Islet precursor cell (in vitro differentiated cells): ENCODE measurements around the gene PARD6B.
A peak's percentile ranks its signal among the peaks of the same experiment; 100 is the strongest.

Source experiments
- DNase-seq: peaks from one replicate; pipeline ENCODE4 v3.0.0-alpha.2; 2018

Gene PARD6B

DNA sequence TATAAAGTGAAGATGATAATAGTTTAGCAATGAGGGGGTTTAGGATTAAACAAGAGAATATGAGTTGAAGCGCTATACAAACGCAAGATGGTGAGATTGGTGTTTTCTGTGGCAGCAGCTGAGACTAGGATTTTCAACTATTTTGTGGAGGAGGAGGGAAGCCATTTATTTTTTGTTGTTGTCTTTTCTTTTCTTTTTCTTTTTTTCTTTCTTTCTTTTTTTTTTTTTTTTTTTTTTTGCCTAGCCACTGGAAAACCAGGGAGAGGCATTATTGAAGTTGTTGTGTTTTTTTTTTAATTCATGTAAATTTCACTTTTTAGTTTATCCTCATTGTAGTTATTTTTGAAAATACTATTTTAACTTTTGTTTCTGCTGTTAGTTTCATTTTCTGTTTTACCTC, 15.9 kb downstream of the PARD6B start:
- DNase-seq: no peak

DNA sequence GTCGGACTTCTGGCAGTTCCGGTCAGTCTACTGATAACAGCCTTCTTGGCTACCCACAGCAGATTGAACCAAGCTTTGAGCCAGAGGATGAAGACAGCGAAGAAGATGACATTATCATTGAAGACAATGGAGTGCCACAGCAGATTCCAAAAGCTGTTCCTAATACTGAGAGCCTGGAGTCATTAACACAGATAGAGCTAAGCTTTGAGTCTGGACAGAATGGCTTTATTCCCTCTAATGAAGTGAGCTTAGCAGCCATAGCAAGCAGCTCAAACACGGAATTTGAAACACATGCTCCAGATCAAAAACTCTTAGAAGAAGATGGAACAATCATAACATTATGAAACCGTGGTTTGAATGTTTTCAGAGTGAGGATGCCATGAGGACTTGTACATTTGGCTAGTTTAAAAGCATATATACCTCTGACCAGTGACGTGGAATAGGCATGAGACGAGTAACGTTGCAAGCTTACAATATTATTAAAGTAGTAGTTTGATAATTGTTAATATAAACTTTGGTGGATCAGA, 18.8 kb downstream of the PARD6B start:
- no peak for DNase-seq

DNA sequence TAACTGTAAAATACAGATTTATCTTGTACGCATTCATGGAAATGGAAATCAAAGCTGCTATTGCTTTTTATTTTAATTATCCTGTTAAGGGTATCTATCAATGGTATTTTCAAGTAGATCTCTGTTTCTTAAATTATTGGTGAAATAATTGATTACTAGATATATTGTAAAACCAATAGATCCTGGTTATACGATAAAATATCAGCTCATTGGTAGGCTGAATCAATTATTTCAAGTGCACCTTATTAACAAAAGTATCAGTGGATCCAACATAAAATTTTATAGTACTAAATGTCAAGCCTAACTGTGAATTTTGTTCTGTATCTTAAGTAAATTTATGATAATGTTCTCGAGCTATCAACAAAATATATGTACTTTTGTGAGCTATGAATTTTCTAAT, 21.8 kb downstream of the PARD6B start:
- no peak for DNase-seq

DNA sequence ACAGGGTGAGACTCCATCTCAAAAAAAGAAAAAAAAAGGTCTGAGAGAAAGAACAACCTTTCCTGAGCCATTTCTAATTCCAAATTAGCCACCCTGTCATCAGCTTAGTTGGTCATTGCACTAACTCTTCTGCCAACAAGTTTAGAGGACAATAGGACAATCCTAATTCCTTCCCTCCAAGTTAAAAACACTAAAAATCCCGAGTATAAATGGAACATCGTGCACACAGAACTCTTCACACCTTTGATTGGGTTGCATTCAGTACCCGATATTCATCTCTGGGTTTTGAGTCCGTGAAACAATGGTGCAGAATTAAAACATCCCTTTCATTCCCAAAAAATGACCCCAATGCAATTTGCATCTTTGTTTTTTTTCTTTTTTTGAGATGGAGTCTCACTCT, 23.0 kb downstream of the PARD6B start:
- no peak for DNase-seq

DNA sequence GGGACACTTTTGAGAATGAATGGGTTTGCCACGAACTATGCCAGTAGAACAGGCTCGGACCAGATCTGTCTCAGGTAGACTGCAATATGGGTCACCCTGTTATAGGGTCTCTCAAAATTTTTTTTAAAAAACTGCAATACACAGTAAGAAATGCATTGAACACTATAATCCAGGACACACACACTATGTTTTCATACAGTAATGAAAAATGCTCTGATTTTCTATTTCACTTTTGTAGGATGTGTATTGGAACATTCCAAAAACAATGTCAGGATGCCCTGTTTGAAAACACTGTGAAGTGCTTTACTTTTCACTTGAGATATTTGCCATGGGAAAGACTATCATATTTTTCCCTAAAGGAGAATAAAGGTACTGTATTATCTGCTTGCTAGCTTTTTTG, 25.1 kb downstream of the PARD6B start:
- DNase-seq: no peak

DNA sequence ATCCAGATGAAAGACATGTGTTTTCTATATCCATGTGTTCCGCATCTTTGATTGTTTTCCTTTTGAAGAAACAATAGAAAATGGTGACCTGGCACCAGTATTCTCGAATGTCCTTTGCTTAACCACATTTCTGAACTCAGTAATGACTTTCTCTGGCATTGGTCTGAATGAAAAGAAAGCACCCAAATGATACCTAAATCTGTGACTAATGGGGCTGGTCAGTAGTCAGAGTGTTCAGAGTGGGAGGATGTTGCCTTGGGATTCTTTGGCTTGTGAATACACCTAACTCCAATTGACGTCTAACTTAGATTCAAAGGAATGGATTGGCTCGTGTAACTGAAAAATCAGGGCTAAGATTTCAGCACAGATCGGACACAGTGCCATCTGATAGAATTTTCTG, 27.1 kb downstream of the PARD6B start:
- peak; percentile 12 for DNase-seq

DNA sequence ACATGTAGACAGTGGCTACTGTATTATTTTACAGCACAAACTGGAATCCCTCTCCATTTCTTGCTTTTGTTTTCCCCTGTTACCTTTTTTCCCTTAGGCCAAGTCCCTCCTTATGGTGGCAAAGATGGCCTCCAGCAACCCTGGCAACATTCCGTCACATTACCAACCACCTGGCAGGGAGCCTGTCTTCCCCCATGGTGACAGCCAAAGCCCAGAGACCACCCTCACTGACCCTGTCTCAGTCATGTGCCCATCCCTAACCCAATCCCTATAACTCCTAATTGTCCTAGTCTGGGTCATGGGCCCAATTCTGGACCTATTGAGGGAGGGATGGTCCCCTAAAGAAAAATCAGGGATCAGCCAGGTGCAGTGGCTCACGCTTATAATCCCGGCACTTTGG, 27.6 kb downstream of the PARD6B start:
- peak; percentile 36 for DNase-seq

DNA sequence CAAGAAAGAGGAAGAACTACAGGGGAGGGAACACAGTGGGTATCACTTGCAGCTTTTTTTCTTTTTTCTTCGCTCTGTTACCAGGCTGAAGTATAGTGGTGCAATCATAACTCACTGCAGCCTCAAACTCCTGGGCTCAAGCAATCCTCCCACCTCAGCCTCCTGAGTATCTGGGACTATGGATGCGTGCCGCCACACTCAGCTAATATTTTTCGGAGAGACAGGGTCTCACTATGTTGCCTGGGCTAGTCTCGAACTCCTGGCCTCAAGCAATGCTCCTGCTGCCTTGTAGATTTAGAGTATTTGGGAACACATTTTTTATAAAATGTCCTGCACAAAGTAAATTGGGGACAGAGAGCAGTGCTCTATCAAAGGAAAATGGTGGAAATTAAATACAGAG, 28.3 kb downstream of the PARD6B start:
- peak; percentile 24 for DNase-seq

DNA sequence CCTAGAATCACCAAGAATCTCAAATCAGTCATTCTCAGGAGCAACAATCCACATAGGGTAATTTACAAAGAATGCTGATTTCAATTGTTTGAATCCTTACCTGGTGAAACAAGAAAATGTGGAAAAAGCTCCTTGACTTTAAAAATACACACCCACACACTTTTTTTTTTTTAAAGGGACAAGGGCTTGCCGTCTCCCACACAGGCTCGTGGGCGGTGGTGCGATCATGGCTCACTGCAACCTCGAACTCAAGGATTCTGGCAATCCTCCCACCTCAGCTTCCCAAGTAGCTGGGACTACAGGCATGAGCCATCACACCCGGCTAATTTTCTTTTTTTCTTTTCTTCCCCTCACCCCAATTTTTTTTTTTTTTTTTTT, 30.7 kb downstream of the PARD6B start:
- DNase-seq: no peak

DNA sequence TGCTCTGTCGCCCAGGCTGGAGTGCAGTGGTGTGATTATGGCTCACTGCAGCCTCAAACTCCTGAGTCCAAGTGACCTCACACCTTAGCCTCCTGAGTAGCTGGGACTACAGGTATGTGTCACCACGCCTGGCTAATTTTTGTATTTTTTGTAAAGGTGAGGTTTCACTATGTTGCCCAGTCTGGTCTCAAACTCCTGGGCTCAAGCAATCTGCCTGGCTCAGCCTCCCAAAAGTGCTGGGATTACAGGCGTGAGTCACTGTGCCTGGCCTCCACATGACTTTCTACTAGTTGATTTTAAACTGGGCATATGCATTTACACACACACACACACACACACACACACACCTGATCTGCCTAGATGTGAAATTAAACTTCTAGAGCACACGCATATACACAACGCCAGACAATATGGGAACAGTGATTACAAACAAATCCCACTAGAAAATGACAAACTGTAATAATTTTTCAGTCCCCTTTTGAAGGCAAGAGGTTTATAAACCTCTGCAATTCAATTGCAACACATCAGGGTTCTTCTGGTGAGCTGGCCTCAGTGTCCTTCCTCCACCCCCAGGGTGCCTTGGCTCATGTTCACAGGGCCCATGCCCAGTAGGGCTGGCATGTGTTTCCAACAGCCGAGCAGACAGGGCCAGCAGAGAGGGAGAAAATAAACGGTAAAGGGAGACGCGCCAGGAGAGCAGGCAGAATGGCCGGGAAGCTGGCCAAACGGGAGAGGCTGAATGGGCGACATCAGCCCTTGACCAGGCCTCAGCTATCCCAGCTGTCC, 31.2 kb downstream of the PARD6B start:
- DNase-seq: peak; percentile 74

DNA sequence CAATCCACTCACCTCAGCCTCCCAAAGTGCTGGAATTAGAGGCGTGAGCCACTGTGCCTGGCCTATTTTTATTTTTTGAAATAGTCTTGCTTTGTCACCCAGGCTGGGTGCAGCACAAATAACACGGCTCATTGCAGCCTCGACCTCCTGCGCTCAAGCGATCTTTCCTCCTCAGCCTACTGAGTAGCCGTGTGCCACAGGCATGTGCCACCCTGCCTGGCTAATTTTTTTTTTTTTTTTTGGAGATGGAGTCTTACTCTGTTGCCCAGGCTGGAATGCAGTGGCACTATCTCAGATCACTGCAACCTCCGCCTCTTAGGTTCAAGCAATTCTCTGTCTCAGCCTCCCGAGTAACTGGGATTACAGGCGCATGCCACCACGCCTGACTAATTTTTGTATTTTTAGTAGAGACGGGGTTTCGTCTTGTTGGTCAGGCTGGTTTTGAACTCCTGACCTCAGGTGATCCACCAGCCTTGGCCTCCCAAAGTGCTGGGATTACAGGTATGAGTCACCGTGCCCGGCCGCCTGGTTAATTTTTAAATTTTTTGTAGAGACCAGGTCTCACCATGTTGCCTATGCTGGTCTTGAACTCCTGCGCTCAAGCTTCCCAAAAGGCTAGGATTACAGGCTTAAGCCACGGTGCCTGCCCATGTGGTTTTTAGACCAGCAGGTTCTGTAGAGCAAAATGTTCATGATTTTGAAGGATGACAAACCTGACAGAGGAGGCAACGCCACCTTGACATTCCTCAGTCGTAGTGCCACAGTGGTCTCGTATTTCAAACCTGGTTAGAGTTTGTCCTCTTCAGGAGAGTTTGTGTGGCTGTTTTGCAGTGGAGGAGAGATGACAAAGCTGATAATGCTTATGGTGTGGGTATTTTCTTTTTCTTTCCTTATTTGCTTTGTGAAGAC, 32.4 kb downstream of the PARD6B start:
- DNase-seq: peak; percentile 58

DNA sequence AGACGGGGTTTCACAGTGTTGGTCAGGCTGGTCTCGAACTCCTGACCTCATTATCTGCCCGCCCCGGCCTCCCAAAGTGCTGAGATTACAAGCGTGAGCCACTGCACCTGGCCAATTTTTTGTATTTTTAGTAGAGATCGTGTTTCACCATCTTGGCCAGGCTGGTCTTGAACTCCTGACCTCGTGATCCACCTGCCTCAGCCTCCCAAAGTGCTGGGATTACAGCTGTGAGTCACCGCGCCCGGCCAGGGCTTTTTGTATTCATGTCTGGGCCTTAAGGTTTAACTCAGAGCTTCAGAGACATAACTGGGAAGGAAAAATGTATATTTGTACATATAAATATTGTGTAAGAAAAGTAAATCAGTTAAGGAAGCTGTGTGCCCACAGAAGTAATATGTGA, 33.9 kb downstream of the PARD6B start:
- peak; percentile 27 for DNase-seq

DNA sequence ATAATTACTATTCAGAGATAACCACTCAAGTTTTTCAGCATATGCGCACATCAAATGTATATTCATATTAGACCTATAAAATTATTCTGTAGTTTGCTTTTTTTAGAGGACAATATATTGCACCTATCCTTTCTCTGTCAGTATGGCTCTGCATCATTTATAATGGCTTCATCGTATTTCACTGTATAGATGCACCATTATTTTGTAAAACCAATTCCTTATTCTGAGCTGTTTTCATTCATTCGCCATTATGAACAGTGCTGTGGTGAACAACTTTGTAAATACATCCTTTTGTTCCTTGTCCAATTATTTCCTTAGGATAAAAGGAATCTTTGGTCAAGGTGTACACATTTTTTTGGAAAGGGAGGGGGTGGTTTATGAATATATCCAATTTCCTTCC, 34.3 kb downstream of the PARD6B start:
- DNase-seq: no peak

DNA sequence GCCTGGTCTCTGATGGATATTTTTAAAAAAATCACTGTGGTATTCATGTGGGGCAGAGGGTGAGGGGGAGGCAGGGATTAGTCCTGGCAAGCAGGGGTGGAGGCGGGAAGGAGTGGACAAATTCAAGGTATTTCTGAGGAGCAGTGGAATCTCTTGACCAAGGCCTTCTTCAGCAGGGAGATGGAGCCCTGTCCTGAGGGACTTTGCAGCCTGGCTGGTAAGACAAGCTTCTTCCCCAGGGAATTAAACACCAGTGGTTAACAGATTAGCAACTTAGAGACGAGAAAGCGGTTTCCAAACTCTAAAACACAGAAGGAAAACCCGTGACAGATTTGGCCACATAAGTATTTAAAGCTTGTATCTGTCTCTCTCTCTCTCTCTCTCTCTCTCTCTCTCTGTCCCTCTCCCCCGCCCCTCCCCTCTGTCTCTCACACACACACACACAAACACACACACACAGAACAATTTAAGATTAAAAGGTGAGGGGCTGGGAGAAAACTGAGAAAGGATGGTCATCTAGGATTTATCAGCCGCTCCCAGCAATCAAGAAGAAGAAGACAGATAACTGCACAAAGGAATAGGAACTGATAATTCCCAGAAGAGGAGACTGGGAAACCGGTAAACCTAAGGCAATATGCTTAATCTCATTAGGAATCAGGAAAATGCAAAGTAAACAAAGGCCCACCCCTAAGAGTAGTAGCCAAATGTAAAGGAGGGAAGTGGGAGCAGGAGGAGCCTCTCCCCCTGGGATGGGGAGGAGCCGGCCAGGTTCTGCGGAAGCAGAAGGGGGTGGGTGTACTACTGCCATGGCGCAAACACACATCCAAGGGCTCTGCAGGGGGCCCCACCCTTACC, 35.8 kb downstream of the PARD6B start:
- peak; percentile 57 for DNase-seq

DNA sequence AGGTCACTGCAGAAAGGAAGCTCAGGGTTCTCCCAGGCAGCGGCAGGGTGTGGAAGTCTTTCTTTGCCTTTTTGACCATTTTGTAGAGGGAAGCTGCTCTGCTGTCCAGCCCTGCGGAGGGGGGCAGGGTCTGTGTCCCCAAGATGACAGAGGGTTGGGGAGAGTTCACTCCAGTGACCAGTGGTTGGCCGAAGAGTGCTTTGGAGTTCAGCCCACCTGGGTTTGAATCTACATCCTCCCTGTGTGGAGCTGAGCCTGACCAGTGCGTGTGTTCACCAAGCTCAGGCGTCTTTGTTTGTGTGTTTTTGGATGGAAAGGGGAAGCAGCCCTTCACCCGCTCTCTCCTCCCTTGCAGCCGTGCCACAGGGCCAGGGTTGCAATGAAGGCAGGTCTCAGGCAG, 37.6 kb downstream of the PARD6B start:
- peak; percentile 35 for DNase-seq

DNA sequence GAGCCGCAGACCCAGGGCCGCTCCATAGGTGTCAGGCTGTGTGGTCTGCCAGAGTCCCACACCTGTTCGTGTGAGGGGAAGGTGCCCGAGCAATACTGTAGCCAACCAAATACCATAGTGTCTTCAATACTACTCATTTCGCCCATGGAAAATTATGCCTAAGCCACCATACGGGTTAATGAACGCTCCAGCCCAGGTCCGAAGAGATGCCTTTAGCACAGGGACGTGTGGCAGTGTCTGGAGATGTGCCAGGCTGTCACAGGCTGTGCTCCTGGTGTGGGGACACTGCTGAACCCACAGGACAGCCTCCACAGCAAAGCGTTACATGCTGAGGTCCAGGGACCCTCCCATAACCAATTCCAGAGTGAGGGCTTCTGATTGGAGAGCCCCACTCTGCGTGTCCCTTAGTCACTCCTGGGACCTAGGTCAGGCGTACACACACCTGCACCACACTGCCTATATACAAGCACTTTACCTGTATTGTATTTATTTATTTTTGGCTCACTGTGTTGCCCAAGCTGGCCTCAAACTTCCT, 38.2 kb downstream of the PARD6B start:
- DNase-seq: peak; percentile 22

DNA sequence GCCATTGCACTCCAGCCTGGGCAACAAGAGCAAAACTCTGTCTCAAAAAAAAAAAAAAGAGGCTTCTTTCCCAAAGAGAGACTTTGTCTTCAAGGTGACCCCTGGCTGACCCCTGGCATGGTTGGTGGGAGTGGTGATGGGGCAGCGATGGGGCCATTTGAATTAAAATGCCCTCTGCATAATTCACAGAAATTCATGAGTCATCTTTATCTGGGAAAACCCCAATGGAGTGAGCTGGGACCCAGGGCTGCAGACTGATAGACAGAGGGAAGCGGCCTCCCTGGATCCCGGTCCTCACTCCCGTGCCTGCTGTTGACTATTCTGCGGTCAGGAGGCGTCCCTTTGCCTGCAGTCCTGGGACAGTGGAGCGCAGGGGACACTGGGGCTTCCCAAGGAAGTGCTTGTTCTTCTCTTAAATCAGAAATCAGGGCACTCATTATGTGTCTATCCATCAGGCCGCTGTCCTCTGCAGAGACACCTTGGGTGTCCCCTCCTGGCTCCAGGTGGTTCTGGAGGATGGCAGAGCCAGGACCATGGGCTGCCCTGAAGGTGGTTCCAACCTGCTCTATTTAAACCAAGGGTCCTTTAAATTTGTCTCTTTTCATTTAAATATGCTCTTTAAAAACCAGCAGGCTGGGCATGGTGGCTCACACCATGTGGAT, 40.2 kb downstream of the PARD6B start:
- DNase-seq: peak; percentile 34

DNA sequence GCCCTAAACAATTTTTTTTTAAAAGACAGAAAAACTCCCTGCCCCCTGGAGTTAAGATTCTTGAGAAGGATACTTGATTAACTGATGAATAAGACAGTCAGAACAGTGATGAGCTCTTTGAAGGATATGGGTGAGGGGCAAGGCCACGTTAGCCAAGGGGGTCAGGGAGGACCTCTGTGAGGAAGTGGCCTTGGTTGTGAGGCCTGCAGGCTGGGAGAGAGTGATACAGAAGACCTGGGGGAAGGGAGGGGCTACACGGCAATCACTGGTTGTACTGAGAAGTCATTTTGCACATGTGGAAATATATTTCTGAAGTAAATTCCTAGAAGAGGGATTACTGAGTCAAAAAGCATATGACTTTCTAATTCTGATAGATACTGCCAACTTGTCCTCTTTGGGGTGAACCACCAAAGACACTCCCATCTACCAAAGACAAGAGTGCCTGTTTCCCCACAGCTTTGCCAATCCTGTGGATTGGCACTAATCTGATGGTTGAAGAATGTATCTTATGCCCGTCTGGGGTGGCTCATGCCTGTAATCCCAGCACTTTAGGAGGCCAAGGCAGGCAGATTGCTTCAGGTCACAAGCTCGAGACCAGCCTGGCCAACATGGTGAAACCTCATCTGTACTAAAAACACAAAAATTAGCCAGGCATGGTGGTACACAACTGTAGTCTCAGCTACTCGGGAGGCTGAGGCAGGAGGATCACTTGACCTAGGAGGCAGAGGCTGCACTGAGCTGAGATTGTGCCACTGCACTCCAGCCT, 41.2 kb downstream of the PARD6B start:
- peak; percentile 28 for DNase-seq

DNA sequence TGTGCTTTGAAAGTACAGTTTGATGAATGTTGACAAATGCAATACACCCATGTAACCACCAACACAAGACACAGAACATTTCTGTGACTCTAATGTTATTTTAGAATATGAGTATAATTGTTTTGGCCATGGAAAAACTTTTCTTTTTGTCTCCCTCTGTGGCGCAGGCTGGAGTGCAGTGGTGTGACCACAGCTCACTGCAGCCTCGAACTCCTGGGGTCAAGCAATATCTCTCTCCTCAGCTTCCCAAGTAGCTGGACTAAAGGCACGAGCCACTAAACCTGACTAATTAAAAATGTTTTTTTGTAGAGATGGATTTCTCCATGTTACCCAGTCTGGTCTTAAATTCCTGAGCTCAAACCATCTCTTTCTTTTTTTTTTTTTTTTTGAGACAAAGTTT, 43.1 kb downstream of the PARD6B start:
- DNase-seq: peak; percentile 9

DNA sequence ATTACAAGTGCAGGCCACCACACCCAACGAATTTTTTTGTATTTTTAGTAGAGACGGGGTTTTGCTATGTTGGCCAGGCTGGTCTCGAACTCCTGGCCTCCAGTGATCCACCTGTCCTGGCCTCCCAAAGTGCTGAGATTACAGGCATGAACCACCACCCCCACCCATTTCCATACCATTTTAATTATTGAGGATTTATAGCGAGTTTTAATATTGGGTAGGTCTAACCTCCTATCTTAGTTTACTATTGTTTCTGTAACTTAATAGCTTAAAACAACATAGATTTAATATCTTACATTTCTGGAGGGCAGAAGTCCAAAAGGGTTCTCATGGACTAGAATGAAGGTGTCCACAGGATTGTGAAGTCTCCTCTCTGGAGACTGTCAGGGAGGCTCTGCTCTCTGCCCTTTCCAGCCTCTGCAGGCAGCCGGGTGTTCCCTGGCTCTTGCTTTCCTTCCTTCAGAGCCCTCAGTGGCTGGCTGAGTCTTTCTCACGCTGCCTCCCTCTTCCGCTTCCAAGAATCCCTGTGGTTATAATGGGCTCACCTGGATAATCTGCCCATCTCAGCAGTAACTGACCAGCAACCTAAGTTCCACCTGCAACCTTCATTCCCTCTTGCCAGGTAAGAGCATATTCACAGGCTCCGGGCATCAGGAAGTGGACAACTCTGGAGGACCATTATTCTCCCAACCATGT, 44.9 kb downstream of the PARD6B start:
- DNase-seq: peak; percentile 52

DNA sequence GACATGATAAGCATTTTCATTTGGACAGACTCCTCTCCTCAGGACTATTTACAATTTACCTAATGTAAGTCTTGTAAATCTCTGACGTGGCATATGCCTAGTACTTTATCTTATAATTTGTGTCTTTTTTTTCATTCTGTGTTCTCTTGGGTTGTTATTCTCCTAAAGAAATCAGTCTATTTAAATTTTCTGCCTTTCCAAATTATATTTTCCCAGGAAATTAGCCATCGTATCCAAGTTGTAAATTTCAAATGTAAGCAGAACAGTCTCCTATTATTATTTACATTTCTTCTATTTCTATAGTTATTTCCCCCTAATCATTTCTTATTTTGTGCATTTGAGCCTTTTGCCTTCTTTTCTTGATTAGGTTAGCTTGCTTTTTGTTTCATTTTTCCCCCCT, 46.0 kb downstream of the PARD6B start:
- no peak for DNase-seq
